ENCODE data around the gene TXLNA. TPM values are rescaled to one million over a fixed set of nuclear protein-coding genes. Genes with fewer than 3 reads are reported as not detected.

TXLNA gene
- total RNA-seq (2021) (46.3 to 49.8 TPM (median 47.2 TPM) in 3 replicates), Bru-seq, nascent RNA (percentile 86 among the genes with signal in this experiment)
- long read RNA-seq, experiment 1, full-length matches to known transcripts, result 116 of 208 reads
- long read RNA-seq, experiment 1, partial matches to known transcripts, result 34 of 208 reads
- long read RNA-seq, experiment 1, other reads (novel, unspliced or antisense), result 58 of 208 reads
- long read RNA-seq, experiment 2, full-length matches to known transcripts, result 5 of 41 reads
- long read RNA-seq, experiment 2, partial matches to known transcripts, result 34 of 41 reads
- long read RNA-seq, experiment 2, other reads (novel, unspliced or antisense), result 2 of 41 reads
- long read RNA-seq, experiment 3, full-length matches to known transcripts, result 2 of 3 reads
- long read RNA-seq, experiment 3, partial matches to known transcripts, result 1 of 3 reads
- long read RNA-seq, experiment 3, other reads (novel, unspliced or antisense), result 0 of 3 reads

GRCh38 chr1:32179443-32180185 is at the start of gene TXLNA:
Gene TXLNA, plus strand, starts transcription at chr1:32179675. Its CDS starts 671 bp downstream, at chr1:32180346.
- Mint-ChIP-seq H3K27me3 (ENCODE audit: low read depth) (no peaks in the 10 kb centered on the region; the same call in 1 of the 2 replicates), H3K4me1 (peaks cover 34% of the 10 kb centered on the region), H3K4me3 (peak within 1 kb of the TSS; percentile 91), H3K36me3 (peaks cover 33% of the 10 kb centered on the region), H3K27ac (peak within 1 kb of the TSS; percentile 92), H3K9me3 (no peaks in the 10 kb centered on the region)
- DNase-seq (ENCODE audit: low spot score) (peak; percentile 92), ATAC-seq (peak; percentile 90)
- ChIA-PET CTCF (interaction anchor here (0.6 to 3.6 kb wide), 16 partner anchors 21 to 390 kb away, joined by 3 to 21 read pairs (median 4); partner anchors contain the start of genes CCDC28B, IQCC, KPNA6 and TMEM39B), POLR2A (interaction anchor here (0.6 to 2.4 kb wide), 9 partner anchors 18 to 391 kb away, joined by 3 to 12 read pairs (median 3); partner anchors contain the start of genes CCDC28B, IQCC, KPNA6 and TMEM39B)
- TF ChIP-seq FOXK1 (CRISPR knock-in tag; IDR thresholded peaks at IDR 0.05) (peak; percentile 79), ZNF219 (CRISPR knock-in tag; IDR thresholded peaks at IDR 0.05; ENCODE audit: borderline replicate concordance) (peak; percentile 49; the same call in 1 of the 2 replicates), ZNF121 (CRISPR knock-in tag; IDR thresholded peaks at IDR 0.05) (0 out of 2 replicates have a peak, but pooled peaks have one; percentile 3), ETV6 (CRISPR knock-in tag; IDR thresholded peaks at IDR 0.05) (peak; percentile 96; the same call in 1 of the 2 replicates), CREM (CRISPR knock-in tag; IDR thresholded peaks at IDR 0.05) (peak; percentile 91), ESRRA (CRISPR knock-in tag; IDR thresholded peaks at IDR 0.05; ENCODE audit: borderline replicate concordance) (peak; percentile 63; the same call in 1 of the 2 replicates), ZBTB43 (CRISPR knock-in tag; IDR thresholded peaks at IDR 0.05) (peak; percentile 61; the same call in 1 of the 2 replicates), AR (CRISPR knock-in tag; IDR thresholded peaks at IDR 0.05) (peak; percentile 59; the same call in 1 of the 2 replicates), NR2C2 (CRISPR knock-in tag; IDR thresholded peaks at IDR 0.05) (no peak), ELF4 (CRISPR knock-in tag; IDR thresholded peaks at IDR 0.05; ENCODE audit: low read depth) (peak; percentile 74; the same call in 1 of the 2 replicates), ZNF232 (CRISPR knock-in tag; IDR thresholded peaks at IDR 0.05) (peak; percentile 94), ZNF425 (CRISPR knock-in tag; conservative IDR thresholded peaks at IDR 0.05) (no peak), RELA (CRISPR knock-in tag; IDR thresholded peaks at IDR 0.05; ENCODE audit: borderline replicate concordance) (peak; percentile 64; the same call in 1 of the 2 replicates), ERG (CRISPR knock-in tag; IDR thresholded peaks at IDR 0.05) (no peak), NFATC4 (CRISPR knock-in tag; IDR thresholded peaks at IDR 0.05) (0 out of 2 replicates have a peak, but pooled peaks have one; percentile 65)
- TF ChIP-seq, protein P1, sequence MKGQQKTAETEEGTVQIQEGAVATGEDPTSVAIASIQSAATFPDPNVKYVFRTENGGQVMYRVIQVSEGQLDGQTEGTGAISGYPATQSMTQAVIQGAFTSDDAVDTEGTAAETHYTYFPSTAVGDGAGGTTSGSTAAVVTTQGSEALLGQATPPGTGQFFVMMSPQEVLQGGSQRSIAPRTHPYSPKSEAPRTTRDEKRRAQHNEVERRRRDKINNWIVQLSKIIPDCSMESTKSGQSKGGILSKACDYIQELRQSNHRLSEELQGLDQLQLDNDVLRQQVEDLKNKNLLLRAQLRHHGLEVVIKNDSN (CRISPR knock-in tag; IDR thresholded peaks at IDR 0.05), result peak; percentile 40; the same call in 1 of the 2 replicates
- TF ChIP-seq, protein P2, sequence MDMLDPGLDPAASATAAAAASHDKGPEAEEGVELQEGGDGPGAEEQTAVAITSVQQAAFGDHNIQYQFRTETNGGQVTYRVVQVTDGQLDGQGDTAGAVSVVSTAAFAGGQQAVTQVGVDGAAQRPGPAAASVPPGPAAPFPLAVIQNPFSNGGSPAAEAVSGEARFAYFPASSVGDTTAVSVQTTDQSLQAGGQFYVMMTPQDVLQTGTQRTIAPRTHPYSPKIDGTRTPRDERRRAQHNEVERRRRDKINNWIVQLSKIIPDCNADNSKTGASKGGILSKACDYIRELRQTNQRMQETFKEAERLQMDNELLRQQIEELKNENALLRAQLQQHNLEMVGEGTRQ (CRISPR knock-in tag; IDR thresholded peaks at IDR 0.05), result peak; percentile 74
- TF ChIP-seq, protein P3, sequence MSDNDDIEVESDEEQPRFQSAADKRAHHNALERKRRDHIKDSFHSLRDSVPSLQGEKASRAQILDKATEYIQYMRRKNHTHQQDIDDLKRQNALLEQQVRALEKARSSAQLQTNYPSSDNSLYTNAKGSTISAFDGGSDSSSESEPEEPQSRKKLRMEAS (CRISPR knock-in tag; IDR thresholded peaks at IDR 0.05), result peak; percentile 96
- TF ChIP-seq, protein P4, sequence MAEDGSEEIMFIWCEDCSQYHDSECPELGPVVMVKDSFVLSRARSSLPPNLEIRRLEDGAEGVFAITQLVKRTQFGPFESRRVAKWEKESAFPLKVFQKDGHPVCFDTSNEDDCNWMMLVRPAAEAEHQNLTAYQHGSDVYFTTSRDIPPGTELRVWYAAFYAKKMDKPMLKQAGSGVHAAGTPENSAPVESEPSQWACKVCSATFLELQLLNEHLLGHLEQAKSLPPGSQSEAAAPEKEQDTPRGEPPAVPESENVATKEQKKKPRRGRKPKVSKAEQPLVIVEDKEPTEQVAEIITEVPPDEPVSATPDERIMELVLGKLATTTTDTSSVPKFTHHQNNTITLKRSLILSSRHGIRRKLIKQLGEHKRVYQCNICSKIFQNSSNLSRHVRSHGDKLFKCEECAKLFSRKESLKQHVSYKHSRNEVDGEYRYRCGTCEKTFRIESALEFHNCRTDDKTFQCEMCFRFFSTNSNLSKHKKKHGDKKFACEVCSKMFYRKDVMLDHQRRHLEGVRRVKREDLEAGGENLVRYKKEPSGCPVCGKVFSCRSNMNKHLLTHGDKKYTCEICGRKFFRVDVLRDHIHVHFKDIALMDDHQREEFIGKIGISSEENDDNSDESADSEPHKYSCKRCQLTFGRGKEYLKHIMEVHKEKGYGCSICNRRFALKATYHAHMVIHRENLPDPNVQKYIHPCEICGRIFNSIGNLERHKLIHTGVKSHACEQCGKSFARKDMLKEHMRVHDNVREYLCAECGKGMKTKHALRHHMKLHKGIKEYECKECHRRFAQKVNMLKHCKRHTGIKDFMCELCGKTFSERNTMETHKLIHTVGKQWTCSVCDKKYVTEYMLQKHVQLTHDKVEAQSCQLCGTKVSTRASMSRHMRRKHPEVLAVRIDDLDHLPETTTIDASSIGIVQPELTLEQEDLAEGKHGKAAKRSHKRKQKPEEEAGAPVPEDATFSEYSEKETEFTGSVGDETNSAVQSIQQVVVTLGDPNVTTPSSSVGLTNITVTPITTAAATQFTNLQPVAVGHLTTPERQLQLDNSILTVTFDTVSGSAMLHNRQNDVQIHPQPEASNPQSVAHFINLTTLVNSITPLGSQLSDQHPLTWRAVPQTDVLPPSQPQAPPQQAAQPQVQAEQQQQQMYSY (CRISPR knock-in tag; IDR thresholded peaks at IDR 0.05), result no peak
